HG02610 (cell line): Measurements from ENCODE around the gene ADAM21.
"Not testable (repeated sequence)": the region's sequence is repeated elsewhere in the genome, so short reads cannot be mapped to it uniquely, and the experiment has no call there.

Experiments
- ATAC-seq: cut with Tn5 transposase; IDR thresholded peaks from one replicate; pipeline ENCODE4 v1.9.1; 2021; ENCODE audit warnings: mild to moderate bottlenecking, moderate library complexity; ENCODE audit not compliant: unreplicated experiment

The ADAM21 gene

DNA sequence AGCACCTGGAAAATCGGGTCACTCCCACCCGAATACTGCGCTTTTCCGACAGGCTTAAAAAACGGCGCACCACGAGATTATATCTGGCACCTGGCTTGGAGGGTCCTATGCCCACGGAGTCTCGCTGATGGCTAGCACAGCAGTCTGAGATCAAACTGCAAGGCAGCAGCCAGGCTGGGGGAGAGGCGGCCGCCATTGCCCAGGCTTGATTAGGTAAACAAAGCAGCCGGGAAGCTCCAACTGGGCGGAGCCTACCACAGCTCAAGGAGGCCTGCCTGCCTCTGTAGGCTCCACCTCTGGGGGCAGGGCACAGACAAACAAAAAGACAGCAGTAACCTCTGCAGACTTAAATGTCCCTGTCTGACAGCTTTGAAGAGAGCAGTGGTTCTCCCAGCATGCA, 23.5 kb downstream of the ADAM21 start:
- ATAC-seq: not testable (repeated sequence)

DNA sequence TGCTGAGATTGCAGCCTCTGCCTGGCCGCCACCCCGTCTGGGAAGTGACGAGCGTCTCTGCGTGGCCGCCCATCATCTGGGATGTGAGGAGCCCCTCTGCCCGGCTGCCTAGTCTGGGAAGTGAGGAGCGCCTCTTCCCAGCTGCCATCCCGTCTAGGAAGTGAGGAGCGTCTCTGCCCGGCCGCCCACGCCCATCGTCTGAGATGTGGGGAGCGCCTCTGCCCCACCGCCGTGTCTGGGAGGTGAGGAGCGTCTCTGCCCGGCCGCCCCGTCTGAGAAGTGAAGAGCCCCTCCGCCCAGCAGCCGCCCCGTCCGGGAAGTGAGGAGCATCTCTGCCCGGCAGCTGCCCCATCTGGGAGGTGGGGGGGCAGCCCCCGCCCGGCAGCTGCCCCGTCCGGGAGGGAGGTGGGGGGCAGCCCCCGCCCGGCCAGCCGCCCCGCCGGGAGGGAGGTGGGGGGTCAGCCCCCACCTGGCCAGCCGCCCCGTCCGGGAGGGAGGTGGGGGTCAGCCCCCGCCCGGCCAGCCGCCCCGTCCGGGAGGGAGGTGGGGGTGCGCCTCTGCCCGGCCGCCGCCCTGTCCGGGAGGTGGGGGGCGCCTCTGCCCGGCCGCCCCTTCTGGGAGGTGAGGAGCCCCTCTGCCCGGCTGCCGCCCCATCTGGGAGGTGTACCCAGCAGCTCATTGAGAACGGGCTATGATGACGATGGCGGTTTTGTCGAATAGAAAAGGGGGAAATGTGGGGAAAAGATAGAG, 25.6 kb downstream of the ADAM21 start:
- not testable (repeated sequence) for ATAC-seq

DNA sequence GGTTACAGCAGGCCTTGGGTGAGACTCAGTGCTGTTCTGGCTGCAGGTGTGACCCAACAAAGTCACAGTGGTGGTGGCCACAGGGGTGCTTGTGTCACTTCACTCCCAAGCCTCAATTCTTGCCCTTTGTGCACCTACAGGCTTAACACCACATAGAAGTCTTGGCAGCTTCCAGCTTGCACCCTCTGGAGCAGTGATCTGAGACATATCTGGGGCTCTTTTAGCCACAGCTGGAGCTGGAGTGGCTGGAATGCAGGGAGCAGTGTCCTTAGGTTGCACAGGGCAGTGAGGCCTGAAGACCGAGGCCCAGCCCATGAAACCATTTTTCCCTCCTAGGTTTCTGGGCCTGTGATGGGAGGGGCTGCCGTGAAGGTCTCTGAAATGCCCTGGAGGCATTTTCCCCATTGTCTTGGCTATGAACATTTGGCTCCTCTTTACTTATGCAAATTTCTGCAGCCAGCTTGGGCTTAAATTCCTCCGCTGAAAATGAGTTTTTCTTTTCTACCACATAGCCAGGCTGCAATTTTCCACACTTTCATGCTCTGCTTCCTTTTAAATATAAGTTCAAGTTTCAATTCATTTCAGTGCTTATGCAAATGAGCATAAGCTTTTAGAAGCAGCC, 37.7 kb downstream of the ADAM21 start:
- no peak for ATAC-seq

DNA sequence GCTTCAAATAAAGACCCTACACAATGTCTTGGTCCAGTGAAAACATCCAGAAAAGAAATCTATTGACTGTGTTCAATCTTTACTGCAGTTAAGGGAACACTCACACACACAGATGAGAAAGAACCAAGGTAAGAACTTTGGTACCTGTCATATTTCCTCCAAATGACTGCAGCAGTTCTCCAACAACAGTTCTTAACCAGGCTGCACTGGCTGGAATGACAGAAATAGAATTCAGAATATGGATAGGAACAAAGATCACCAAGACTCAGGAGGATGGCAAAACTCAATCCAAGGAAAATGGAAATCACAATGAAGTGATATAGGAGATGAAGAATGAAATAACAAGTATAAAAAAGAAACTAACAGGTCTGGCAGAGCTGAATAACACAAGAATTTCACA, 46.2 kb downstream of the ADAM21 start:
- no peak for ATAC-seq
